ENCODE measurements around the gene ROBO2. TPM values are rescaled to one million over a fixed set of nuclear protein-coding genes. Genes with fewer than 3 reads are reported as not detected.

ROBO2 gene
- total RNA-seq, 1 donor from 2014 or later: 22.7 TPM

GRCh38 chr3:77365152-77365551, 325.3 kb downstream of the ROBO2 start:
- Mint-ChIP-seq H3K4me1 (ENCODE audit: unreplicated experiment) (no peaks in the 10 kb centered on the region), H3K9me3 (peaks cover 10% of the 10 kb centered on the region), H3K4me3 (no peak overlapping the region), H3K36me3 (no peaks in the 10 kb centered on the region), H3K27me3 (no peaks in the 10 kb centered on the region), H3K27ac (no peak overlapping the region)
- DNase-seq (ENCODE audit: extremely low spot score, unreplicated experiment): no peak
- TF ChIP-seq CTCF (conservative IDR thresholded peaks at IDR 0.05): no peak

GRCh38 chr3:77370413-77370812, 330.5 kb downstream of the ROBO2 start:
- no peaks in the 10 kb centered on the region for H3K27me3 Mint-ChIP-seq
- no peak for TF ChIP-seq CTCF (conservative IDR thresholded peaks at IDR 0.05)
- no peak overlapping the region for H3K27ac Mint-ChIP-seq
- no peak overlapping the region for H3K4me3 Mint-ChIP-seq
- H3K9me3 Mint-ChIP-seq: peaks cover 3% of the 10 kb centered on the region
- H3K4me1 Mint-ChIP-seq (ENCODE audit: unreplicated experiment): no peaks in the 10 kb centered on the region
- no peaks in the 10 kb centered on the region for H3K36me3 Mint-ChIP-seq
- no peak for DNase-seq (ENCODE audit: extremely low spot score, unreplicated experiment)

GRCh38 chr3:77372018-77372417, 332.1 kb downstream of the ROBO2 start:
- Mint-ChIP-seq H3K9me3 (peaks cover 3% of the 10 kb centered on the region), H3K4me1 (ENCODE audit: unreplicated experiment) (no peaks in the 10 kb centered on the region), H3K27me3 (no peaks in the 10 kb centered on the region), H3K4me3 (no peak overlapping the region), H3K36me3 (no peaks in the 10 kb centered on the region), H3K27ac (no peak overlapping the region)
- no peak for DNase-seq (ENCODE audit: extremely low spot score, unreplicated experiment)
- TF ChIP-seq CTCF (conservative IDR thresholded peaks at IDR 0.05): no peak

GRCh38 chr3:77372634-77373346, 332.9 kb downstream of the ROBO2 start:
- Mint-ChIP-seq H3K4me1 (ENCODE audit: unreplicated experiment) (peaks cover 5% of the 10 kb centered on the region), H3K4me3 (no peak overlapping the region), H3K36me3 (no peaks in the 10 kb centered on the region), H3K9me3 (no peaks in the 10 kb centered on the region), H3K27me3 (no peaks in the 10 kb centered on the region), H3K27ac (no peak overlapping the region)
- no peak for DNase-seq (ENCODE audit: extremely low spot score, unreplicated experiment)
- no peak for TF ChIP-seq CTCF (conservative IDR thresholded peaks at IDR 0.05)

- Mint-ChIP-seq H3K36me3 (no peaks in the 10 kb centered on the region), H3K27me3 (no peaks in the 10 kb centered on the region), H3K27ac (no peak overlapping the region), H3K4me1 (ENCODE audit: unreplicated experiment) (peaks cover 5% of the 10 kb centered on the region), H3K4me3 (no peak overlapping the region), H3K9me3 (no peaks in the 10 kb centered on the region)
- TF ChIP-seq CTCF (conservative IDR thresholded peaks at IDR 0.05): no peak
- no peak for DNase-seq (ENCODE audit: extremely low spot score, unreplicated experiment)
Measured at GRCh38 chr3:77373619-77374018, 333.7 kb downstream of the ROBO2 start.

All from type B pancreatic cell (in vitro differentiated cells).